GM12878 (cell line): Measurements from ENCODE around the gene GLS. TPM values are rescaled to one million over a fixed set of nuclear protein-coding genes. Genes with fewer than 3 reads are reported as not detected.
A peak's percentile ranks its signal among the peaks of the same experiment; 100 is the strongest.

Experiments used
- ATAC-seq: fragments of 200-7000 bp; cut with Tn5 transposase; 3 replicates; pipeline ENCODE4 v1.9.1; 2020; ENCODE audit warnings: mild to moderate bottlenecking, moderate library complexity
- BruUV-seq: library from RNA; stranded (reverse); fragments of 400-500 nt; replicated peaks from 2 replicates; lab custom pipeline; 2021; lab: Mats Ljungman, UMichigan
- CTCF ChIA-PET: fragments of 300-600 bp; sonication (Branson Sonifier 250); formaldehyde crosslinking; extraction: SDS; loops from one replicate; lab custom pipeline; 2021; ENCODE audit warnings: inconsistent platforms; lab: Yijun Ruan, JAX
- POLR2A ChIA-PET: fragments of 350-600 bp; formaldehyde crosslinking; extraction: SDS; loops from one replicate; lab custom pipeline; 2021; ENCODE audit warnings: inconsistent platforms; lab: Charles Lee
- RAD21 ChIA-PET: fragments of 300-600 bp; sonication (Branson Sonifier 250); formaldehyde crosslinking; loops from one replicate; lab custom pipeline; 2023; ENCODE audit warnings: antibody characterized with exemption; ENCODE audit not compliant: unreplicated experiment; lab: Charles Lee
- SMC1A ChIA-PET: fragments of 300-600 bp; sonication (Branson Sonifier 250); formaldehyde crosslinking; loops from one replicate; lab custom pipeline; 2023; ENCODE audit not compliant: unreplicated experiment, uncharacterized antibody; lab: Charles Lee
- DNase-seq: peaks from one replicate; pipeline ENCODE4 v3.0.0-alpha.2; 2011; ENCODE audit warnings: low read depth, low spot score
- FAIRE-seq: peaks from 3 replicates; lab custom pipeline; 2011; peaks lifted over from hg19 to GRCh38; lab: Jason Lieb, UNC
- H2AFZ ChIP-seq: 2 replicates; pipeline ENCODE4 v1.6.0; 2011; ENCODE audit warnings: low read depth, low read length, control low read depth; ENCODE audit not compliant: control insufficient read depth
- H3K27ac ChIP-seq: 2 replicates; pipeline ENCODE4 v1.5.1; 2011; ENCODE audit warnings: control low read depth; ENCODE audit not compliant: control insufficient read depth, insufficient read depth
- H3K27me3 ChIP-seq, 2 experiments: replicated peaks in 1 of 2; 2 replicates each; pipeline versions ENCODE4 v1.6.0 to v1.6.1; 2011; ENCODE audit warnings: low read length in 1 of 2; ENCODE audit not compliant: control insufficient read depth in 2 of 2, insufficient read depth in 2 of 2
- H3K36me3 ChIP-seq, 2 experiments: 2 replicates each; pipeline ENCODE4 v1.5.1; 2011; ENCODE audit warnings: low read length in 1 of 2; ENCODE audit not compliant: control insufficient read depth in 2 of 2, insufficient read depth in 2 of 2
- H3K4me1 ChIP-seq: 2 replicates; pipeline ENCODE4 v1.6.1; 2011; ENCODE audit warnings: mild to moderate bottlenecking, low read length, moderate library complexity, mixed read lengths; ENCODE audit not compliant: control insufficient read depth, insufficient read depth
- H3K4me2 ChIP-seq: 2 replicates; pipeline ENCODE4 v1.6.0; 2011; ENCODE audit warnings: control low read depth; ENCODE audit not compliant: control insufficient read depth, insufficient read depth
- H3K4me3 ChIP-seq: fragments of 200-600 bp; sonication (generic); 2 replicates; pipeline ENCODE4 v1.5.1; 2016
- H3K79me2 ChIP-seq: 2 replicates; pipeline ENCODE4 v1.6.0; 2011; ENCODE audit warnings: low read length; ENCODE audit not compliant: control insufficient read depth, insufficient read depth
- H3K9ac ChIP-seq: 2 replicates; pipeline ENCODE4 v1.8.0; 2011; ENCODE audit warnings: low read length, control low read depth, mixed read lengths; ENCODE audit not compliant: control insufficient read depth, insufficient read depth
- H3K9me3 ChIP-seq: replicated peaks from 3 replicates; pipeline ENCODE4 v1.5.1; 2011; ENCODE audit warnings: mild to moderate bottlenecking, low read length; ENCODE audit not compliant: control insufficient read depth, insufficient read depth
- H4K20me1 ChIP-seq: 2 replicates; pipeline ENCODE4 v1.6.0; 2011; ENCODE audit not compliant: control insufficient read depth, insufficient read depth
- BCL11A ChIP-seq: IDR thresholded peaks from 2 replicates; pipeline ENCODE4 v1.6.1; 2011; ENCODE audit warnings: low read depth, low read length
- BHLHE40 ChIP-seq, 2 experiments: fragments of 450-650 bp in 1 of 2; IDR thresholded peaks; 2 replicates each; pipeline ENCODE4 v1.6.1; 2011 to 2017; ENCODE audit warnings: low read depth in 2 of 2, borderline replicate concordance in 1 of 2, improper control_type of control experiment in 1 of 2, low read length in 1 of 2, mild to moderate bottlenecking in 1 of 2
- EED ChIP-seq: sonication (generic); IDR thresholded peaks from 2 replicates; pipeline ENCODE4 v1.6.1; 2016; ENCODE audit warnings: antibody characterized with exemption, low read depth
- MYC ChIP-seq: IDR thresholded peaks from 2 replicates; pipeline ENCODE4 v1.6.1; 2011; ENCODE audit warnings: mild to moderate bottlenecking, low read length, moderate library complexity, inconsistent platforms; ENCODE audit not compliant: insufficient read depth, insufficient replicate concordance, insufficient read length, severe bottlenecking
- POLR2A ChIP-seq: IDR thresholded peaks from 2 replicates; pipeline ENCODE4 v1.6.1; 2011; ENCODE audit warnings: low read depth, mild to moderate bottlenecking, low read length
- POLR2AphosphoS5 ChIP-seq: IDR thresholded peaks from 2 replicates; pipeline ENCODE4 v1.6.1; 2011; ENCODE audit warnings: mild to moderate bottlenecking, low read length, inconsistent platforms
- SMAD5 ChIP-seq: IDR thresholded peaks from 2 replicates; pipeline ENCODE4 v1.6.1; 2016; ENCODE audit warnings: antibody characterized with exemption, low read depth
- WGBS: methylation state at CpG from one replicate; pipeline ENCODE4 v1.1.6; 2016; ENCODE audit warnings: low lambda C conversion rate; ENCODE audit not compliant: insufficient replicate concordance, insufficient coverage; ENCODE audit errors: missing lambda C conversion rate; 5-methylcytosine and 5-hydroxymethylcytosine counted together
- in situ Hi-C: fragments of 300-500 bp; cut with MboI; formaldehyde crosslinking; loops from 9 replicates; pipeline ENCODE4 v1.14.3; 2018; ENCODE audit warnings: mixed read lengths
- intact Hi-C: fragments of 100-400 bp; cut with micrococcal nuclease; formaldehyde crosslinking; loops from one replicate; pipeline ENCODE4 v1.14.2; 2022; ENCODE audit not compliant: unreplicated experiment
- polyA plus RNA-seq, 11 experiments: library from polyadenylated mRNA; depleted of rRNA in 4 of 11; unstranded in 6 of 11; stranded (reverse) in 5 of 11; fragments of >200 nt; fragmentation: Nextera tagmentation in 4 of 11; fragmentation: Illumina TruSeq in 1 of 11; extraction: Ambion mirVana in 4 of 11; extraction: Trizol in 1 of 11; gene quantifications; 1 replicate in 1 of 11; 2 replicates in 10 of 11; pipeline versions ENCODE4 v1.2.1 to v1.2.3, GENCODE V29; 2011 to 2016; ENCODE audit warnings: inconsistent platforms in 2 of 11, missing spikeins in 2 of 11, low read depth in 1 of 11
- total RNA-seq, 4 experiments: library from RNA; depleted of rRNA in 3 of 4; stranded (reverse); fragments of >200 nt in 3 of 4; fragmentation: Illumina TruSeq in 1 of 4; extraction: Trizol in 1 of 4; gene quantifications; 2 replicates each; pipeline versions ENCODE4 v1.2.1 to v1.2.3, GENCODE V29; 2013 to 2021
- TF ChIP-seq, protein P1 (sequence below): fragments of 450-650 bp; IDR thresholded peaks from 2 replicates; pipeline ENCODE4 v1.6.1; 2016; ENCODE audit warnings: mild to moderate bottlenecking
- TF ChIP-seq, protein P2 (sequence below), 3 experiments: IDR thresholded peaks in 2 of 3; conservative IDR thresholded peaks in 1 of 3; 2 replicates each; pipeline ENCODE4 v1.5.1; 2011; ENCODE audit warnings: low read depth in 3 of 3, low read length in 3 of 3, mild to moderate bottlenecking in 3 of 3, control low read depth in 2 of 3, moderate library complexity in 2 of 3, inconsistent platforms in 1 of 3, mixed read lengths in 1 of 3; ENCODE audit not compliant: control insufficient read depth in 2 of 3, insufficient read depth in 1 of 3; ENCODE audit errors: extremely low read depth in 1 of 3
- TF ChIP-seq, protein P3 (sequence below): IDR thresholded peaks from 2 replicates; pipeline ENCODE4 v1.6.1; 2012; ENCODE audit warnings: low read depth, low read length, improper control_type of control experiment
- TF ChIP-seq, protein P4 (sequence below): fragments of 450-650 bp; IDR thresholded peaks from 2 replicates; pipeline ENCODE4 v1.6.1; 2018; ENCODE audit warnings: borderline replicate concordance, mild to moderate bottlenecking; ENCODE audit not compliant: partially characterized antibody
- TF ChIP-seq, protein P5 (sequence below): IDR thresholded peaks from 2 replicates; pipeline ENCODE4 v1.6.1; 2011; ENCODE audit warnings: mild to moderate bottlenecking, low read depth, low read length, moderate library complexity; ENCODE audit not compliant: insufficient replicate concordance
- TF ChIP-seq, protein P6 (sequence below): IDR thresholded peaks from 2 replicates; pipeline ENCODE4 v1.6.1; 2012; ENCODE audit warnings: low read depth, low read length, improper control_type of control experiment

GLS gene
- total and polyA plus RNA-seq, 10 of the 15 experiments (the other 5 are each of a cell fraction or from before 2014, with no cell fraction given): 15.7 to 145 (median 70.8) TPM

DNA sequence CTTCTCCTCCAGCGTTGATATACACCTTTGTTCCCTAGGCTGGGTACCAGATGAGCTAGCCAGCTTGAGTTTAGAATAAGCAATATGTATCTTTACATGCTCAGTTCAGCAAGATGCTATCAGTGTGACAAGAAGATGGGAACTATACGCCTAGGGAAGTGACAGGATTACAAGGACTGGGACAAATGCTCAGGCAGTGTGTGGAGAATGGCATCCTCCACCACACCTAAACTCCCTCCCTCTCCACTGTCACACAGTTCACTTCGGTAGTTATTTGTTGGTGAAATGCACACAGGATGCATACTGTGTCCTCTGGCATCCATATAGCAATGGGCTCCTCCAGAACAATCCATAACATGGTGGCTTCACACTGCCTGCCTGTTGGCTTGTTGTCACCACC, 125.7 kb downstream of the GLS start:
- Histone ChIP-seq H4K20me1 (peaks cover 22% of the 10 kb centered on the region), H3K4me1 (peaks cover 3% of the 10 kb centered on the region), H3K27me3 (no peaks in the 10 kb centered on the region), H3K4me2 (0 out of 2 replicates have a peak overlapping the region, but pooled peaks have one; percentile 26), H3K9ac (no peak overlapping the region), H3K27ac (no peak overlapping the region), H3K9me3 (peaks cover 27% of the 10 kb centered on the region), H3K79me2 (peaks cover 71% of the 10 kb centered on the region), H3K36me3 (peaks cover 25 to 82% of the 10 kb centered on the region in 2 experiments), H3K4me3 (no peak overlapping the region), H2AFZ (no peak overlapping the region)
- DNase-seq (no peak), FAIRE-seq (no peak), ATAC-seq (no peak; the same call in 2 of the 3 replicates)
- 99% methylated on average over 3 of the region's 3 CpGs for WGBS
- ChIA-PET CTCF (no interaction called here), RAD21 (interaction anchor here (1.4 kb wide), 1 partner anchor 46 kb away, joined by 3 read pairs; no protein-coding TSS in a partner anchor), POLR2A (interaction anchor here (1.2 kb wide), 1 partner anchor 8 kb away, joined by 4 read pairs; the partner anchor contains the start of gene STAT1), SMC1A (interaction anchor here (1.2 to 2.1 kb wide), 3 partner anchors 10 to 38 kb away, joined by 3 to 6 read pairs (median 3); no protein-coding TSS in a partner anchor)
- intact Hi-C loops (no loop called here), in situ Hi-C loops (no loop called here)
- BruUV-seq: no TSS peak
- no peak for TF ChIP-seq BHLHE40 (IDR thresholded peaks at IDR 0.05; ENCODE audit: borderline replicate concordance in 1 of 2, low read depth in 2 of 2, low read length in 1 of 2)
- TF ChIP-seq POLR2AphosphoS5: peak; percentile 85
- TF ChIP-seq, protein P1, sequence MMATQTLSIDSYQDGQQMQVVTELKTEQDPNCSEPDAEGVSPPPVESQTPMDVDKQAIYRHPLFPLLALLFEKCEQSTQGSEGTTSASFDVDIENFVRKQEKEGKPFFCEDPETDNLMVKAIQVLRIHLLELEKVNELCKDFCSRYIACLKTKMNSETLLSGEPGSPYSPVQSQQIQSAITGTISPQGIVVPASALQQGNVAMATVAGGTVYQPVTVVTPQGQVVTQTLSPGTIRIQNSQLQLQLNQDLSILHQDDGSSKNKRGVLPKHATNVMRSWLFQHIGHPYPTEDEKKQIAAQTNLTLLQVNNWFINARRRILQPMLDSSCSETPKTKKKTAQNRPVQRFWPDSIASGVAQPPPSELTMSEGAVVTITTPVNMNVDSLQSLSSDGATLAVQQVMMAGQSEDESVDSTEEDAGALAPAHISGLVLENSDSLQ: no peak
- TF ChIP-seq, protein P2, sequence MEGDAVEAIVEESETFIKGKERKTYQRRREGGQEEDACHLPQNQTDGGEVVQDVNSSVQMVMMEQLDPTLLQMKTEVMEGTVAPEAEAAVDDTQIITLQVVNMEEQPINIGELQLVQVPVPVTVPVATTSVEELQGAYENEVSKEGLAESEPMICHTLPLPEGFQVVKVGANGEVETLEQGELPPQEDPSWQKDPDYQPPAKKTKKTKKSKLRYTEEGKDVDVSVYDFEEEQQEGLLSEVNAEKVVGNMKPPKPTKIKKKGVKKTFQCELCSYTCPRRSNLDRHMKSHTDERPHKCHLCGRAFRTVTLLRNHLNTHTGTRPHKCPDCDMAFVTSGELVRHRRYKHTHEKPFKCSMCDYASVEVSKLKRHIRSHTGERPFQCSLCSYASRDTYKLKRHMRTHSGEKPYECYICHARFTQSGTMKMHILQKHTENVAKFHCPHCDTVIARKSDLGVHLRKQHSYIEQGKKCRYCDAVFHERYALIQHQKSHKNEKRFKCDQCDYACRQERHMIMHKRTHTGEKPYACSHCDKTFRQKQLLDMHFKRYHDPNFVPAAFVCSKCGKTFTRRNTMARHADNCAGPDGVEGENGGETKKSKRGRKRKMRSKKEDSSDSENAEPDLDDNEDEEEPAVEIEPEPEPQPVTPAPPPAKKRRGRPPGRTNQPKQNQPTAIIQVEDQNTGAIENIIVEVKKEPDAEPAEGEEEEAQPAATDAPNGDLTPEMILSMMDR (IDR thresholded peaks at IDR 0.05 in 2 of 3, conservative IDR thresholded peaks at IDR 0.05 in 1 of 3; ENCODE audit: control insufficient read depth in 2 of 3, extremely low read depth in 1 of 3, insufficient read depth in 1 of 3, low read depth in 3 of 3, low read length in 3 of 3): no peak
- TF ChIP-seq, protein P3, sequence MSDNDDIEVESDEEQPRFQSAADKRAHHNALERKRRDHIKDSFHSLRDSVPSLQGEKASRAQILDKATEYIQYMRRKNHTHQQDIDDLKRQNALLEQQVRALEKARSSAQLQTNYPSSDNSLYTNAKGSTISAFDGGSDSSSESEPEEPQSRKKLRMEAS: no peak
- TF ChIP-seq MYC: no peak
- TF ChIP-seq, protein P4, sequence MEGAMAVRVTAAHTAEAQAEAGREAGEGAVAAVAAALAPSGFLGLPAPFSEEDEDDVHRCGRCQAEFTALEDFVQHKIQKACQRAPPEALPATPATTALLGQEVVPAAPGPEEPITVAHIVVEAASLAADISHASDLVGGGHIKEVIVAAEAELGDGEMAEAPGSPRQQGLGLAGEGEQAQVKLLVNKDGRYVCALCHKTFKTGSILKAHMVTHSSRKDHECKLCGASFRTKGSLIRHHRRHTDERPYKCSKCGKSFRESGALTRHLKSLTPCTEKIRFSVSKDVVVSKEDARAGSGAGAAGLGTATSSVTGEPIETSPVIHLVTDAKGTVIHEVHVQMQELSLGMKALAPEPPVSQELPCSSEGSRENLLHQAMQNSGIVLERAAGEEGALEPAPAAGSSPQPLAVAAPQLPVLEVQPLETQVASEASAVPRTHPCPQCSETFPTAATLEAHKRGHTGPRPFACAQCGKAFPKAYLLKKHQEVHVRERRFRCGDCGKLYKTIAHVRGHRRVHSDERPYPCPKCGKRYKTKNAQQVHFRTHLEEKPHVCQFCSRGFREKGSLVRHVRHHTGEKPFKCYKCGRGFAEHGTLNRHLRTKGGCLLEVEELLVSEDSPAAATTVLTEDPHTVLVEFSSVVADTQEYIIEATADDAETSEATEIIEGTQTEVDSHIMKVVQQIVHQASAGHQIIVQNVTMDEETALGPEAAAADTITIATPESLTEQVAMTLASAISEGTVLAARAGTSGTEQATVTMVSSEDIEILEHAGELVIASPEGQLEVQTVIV: no peak
- TF ChIP-seq, protein P5, sequence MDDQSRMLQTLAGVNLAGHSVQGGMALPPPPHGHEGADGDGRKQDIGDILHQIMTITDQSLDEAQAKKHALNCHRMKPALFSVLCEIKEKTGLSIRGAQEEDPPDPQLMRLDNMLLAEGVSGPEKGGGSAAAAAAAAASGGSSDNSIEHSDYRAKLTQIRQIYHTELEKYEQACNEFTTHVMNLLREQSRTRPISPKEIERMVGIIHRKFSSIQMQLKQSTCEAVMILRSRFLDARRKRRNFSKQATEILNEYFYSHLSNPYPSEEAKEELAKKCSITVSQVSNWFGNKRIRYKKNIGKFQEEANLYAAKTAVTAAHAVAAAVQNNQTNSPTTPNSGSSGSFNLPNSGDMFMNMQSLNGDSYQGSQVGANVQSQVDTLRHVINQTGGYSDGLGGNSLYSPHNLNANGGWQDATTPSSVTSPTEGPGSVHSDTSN: no peak
- TF ChIP-seq, protein P6, sequence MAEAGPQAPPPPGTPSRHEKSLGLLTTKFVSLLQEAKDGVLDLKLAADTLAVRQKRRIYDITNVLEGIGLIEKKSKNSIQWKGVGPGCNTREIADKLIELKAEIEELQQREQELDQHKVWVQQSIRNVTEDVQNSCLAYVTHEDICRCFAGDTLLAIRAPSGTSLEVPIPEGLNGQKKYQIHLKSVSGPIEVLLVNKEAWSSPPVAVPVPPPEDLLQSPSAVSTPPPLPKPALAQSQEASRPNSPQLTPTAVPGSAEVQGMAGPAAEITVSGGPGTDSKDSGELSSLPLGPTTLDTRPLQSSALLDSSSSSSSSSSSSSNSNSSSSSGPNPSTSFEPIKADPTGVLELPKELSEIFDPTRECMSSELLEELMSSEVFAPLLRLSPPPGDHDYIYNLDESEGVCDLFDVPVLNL: no peak
- TF ChIP-seq EED: no peak
- TF ChIP-seq SMAD5: 0 out of 2 replicates have a peak, but pooled peaks have one; percentile 1
- no peak for TF ChIP-seq BCL11A
- peak; percentile 63; the same call in 1 of the 2 replicates for TF ChIP-seq POLR2A
